Measurements from ENCODE around the gene PLA2G2E. TPM values are rescaled to one million over a fixed set of nuclear protein-coding genes. Genes with fewer than 3 reads are reported as not detected.

The PLA2G2E gene
- total RNA-seq, 1 donor from 2014 or later = not detected

DNA sequence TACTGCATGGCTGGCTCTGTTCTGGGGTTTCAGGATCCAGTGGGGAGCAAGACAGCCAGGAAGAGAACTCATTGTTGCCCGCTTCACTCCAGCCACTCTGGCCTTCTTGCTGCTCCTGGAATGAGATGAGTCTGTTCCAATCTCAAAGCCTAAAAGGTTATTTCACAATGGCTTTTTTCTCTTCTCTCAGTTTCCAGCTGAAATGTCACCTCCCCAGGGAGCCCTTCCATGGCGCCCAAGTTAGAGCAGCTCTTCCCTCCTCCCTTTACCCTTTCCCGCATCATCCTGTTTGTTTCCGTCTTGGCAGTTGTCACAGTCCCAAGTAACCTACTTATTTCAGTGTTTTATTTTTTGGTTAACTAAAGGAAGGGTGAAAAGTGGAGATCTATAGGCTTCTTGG lies 40.2 kb upstream of the PLA2G2E start:
- no peak overlapping the region for H3K4me3 ChIP-seq (ENCODE audit: insufficient read depth, low read depth, low read length)
- no peak overlapping the region for H3K27ac ChIP-seq (ENCODE audit: low read depth, low read length)
- no peaks in the 10 kb centered on the region for H4K20me1 ChIP-seq (ENCODE audit: insufficient read depth, low read length)
- no peaks in the 10 kb centered on the region for H3K9me3 ChIP-seq (ENCODE audit: insufficient read depth, low read depth, low read length)
- Mint-ChIP-seq H3K9me3 (ENCODE audit: unreplicated experiment) (peaks cover 10% of the 10 kb centered on the region), H3K36me3 (ENCODE audit: low read depth, unreplicated experiment) (no peaks in the 10 kb centered on the region), H3K4me3 (ENCODE audit: unreplicated experiment) (no peak overlapping the region), H3K27ac (ENCODE audit: unreplicated experiment) (no peak overlapping the region), H3K4me1 (ENCODE audit: low read depth, unreplicated experiment) (no peaks in the 10 kb centered on the region), H3K27me3 (ENCODE audit: low read depth, unreplicated experiment) (peaks cover 31% of the 10 kb centered on the region)
- H3K4me2 ChIP-seq (ENCODE audit: low read length) = no peak overlapping the region
- no peak overlapping the region for H3K9ac ChIP-seq (ENCODE audit: low read length)
- H3K36me3 ChIP-seq (ENCODE audit: insufficient read depth, low read length) = no peaks in the 10 kb centered on the region
- H3K27me3 ChIP-seq (ENCODE audit: insufficient read depth, low read length) = peaks cover 11% of the 10 kb centered on the region
- no peaks in the 10 kb centered on the region for H3K79me2 ChIP-seq (ENCODE audit: insufficient read depth, low read length)
- FAIRE-seq = no peak
- H3K4me1 ChIP-seq (ENCODE audit: insufficient read depth, low read length) = no peaks in the 10 kb centered on the region
- no peak overlapping the region for H2AFZ ChIP-seq (ENCODE audit: low read depth, low read length)
- no peak for DNase-seq (ENCODE audit: low read depth)
- TF ChIP-seq EZH2 (IDR thresholded peaks at IDR 0.05; ENCODE audit: insufficient read depth, low read length) = no peak
- TF ChIP-seq CTCF (IDR thresholded peaks at IDR 0.05; ENCODE audit: insufficient read depth, low read depth, low read length) = no peak

DNA sequence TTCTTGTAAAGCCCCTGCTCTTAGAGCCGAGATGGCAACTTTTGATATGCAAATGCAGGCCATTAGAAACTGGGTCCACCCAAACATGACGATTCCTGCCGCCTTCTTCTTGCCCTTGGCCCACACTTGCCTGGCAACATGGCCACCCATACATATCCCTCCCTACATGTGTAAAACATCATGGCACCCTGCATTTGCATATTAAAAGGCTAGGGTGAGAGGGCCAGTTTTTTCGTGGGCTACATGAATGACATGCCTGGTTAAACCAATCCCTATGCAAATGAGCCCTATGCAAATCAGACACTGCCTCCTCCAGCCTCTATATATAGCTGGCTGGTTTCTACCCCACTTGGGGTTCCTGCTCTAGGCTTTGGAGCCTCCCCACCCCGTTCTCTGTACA lies 37.2 kb upstream of the PLA2G2E start:
- Mint-ChIP-seq H3K4me1 (ENCODE audit: low read depth, unreplicated experiment) (no peaks in the 10 kb centered on the region), H3K9me3 (ENCODE audit: unreplicated experiment) (peaks cover 10% of the 10 kb centered on the region), H3K27ac (ENCODE audit: unreplicated experiment) (no peak overlapping the region), H3K27me3 (ENCODE audit: low read depth, unreplicated experiment) (peaks cover 27% of the 10 kb centered on the region), H3K4me3 (ENCODE audit: unreplicated experiment) (no peak overlapping the region), H3K36me3 (ENCODE audit: low read depth, unreplicated experiment) (no peaks in the 10 kb centered on the region)
- FAIRE-seq (no peak), DNase-seq (ENCODE audit: low read depth) (no peak)
- no peaks in the 10 kb centered on the region for H4K20me1 ChIP-seq (ENCODE audit: insufficient read depth, low read length)
- no peak overlapping the region for H2AFZ ChIP-seq (ENCODE audit: low read depth, low read length)
- TF ChIP-seq CTCF (IDR thresholded peaks at IDR 0.05; ENCODE audit: insufficient read depth, low read depth, low read length) = no peak
- no peak for TF ChIP-seq EZH2 (IDR thresholded peaks at IDR 0.05; ENCODE audit: insufficient read depth, low read length)
- no peak overlapping the region for H3K9ac ChIP-seq (ENCODE audit: low read length)
- H3K4me1 ChIP-seq (ENCODE audit: insufficient read depth, low read length) = no peaks in the 10 kb centered on the region
- no peaks in the 10 kb centered on the region for H3K79me2 ChIP-seq (ENCODE audit: insufficient read depth, low read length)
- H3K9me3 ChIP-seq (ENCODE audit: insufficient read depth, low read depth, low read length) = no peaks in the 10 kb centered on the region
- H3K4me3 ChIP-seq (ENCODE audit: insufficient read depth, low read depth, low read length) = no peak overlapping the region
- H3K27me3 ChIP-seq (ENCODE audit: insufficient read depth, low read length) = peaks cover 12% of the 10 kb centered on the region
- H3K36me3 ChIP-seq (ENCODE audit: insufficient read depth, low read length) = no peaks in the 10 kb centered on the region
- H3K4me2 ChIP-seq (ENCODE audit: low read length) = no peak overlapping the region
- no peak overlapping the region for H3K27ac ChIP-seq (ENCODE audit: low read depth, low read length)

DNA sequence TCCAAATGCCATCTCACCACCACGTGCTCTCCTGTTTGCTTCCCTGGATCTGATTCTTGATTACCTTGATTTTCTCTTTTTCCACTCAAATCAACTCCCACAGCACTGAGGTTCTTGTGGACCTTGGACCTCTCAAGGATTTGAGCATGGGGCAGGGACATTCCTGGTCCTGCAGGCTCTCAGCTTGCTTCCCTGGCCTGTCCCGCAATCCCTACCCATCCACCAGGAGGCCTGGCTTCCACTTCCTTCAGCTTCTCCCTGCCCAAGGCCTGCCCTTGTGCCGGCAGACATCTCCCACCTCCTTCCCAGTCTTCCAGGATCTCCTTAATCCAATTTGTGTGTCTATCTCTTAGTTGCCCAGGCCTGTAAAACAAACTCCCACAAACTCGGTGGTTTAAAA lies 34.4 kb upstream of the PLA2G2E start:
- H3K9ac ChIP-seq (ENCODE audit: low read length) = no peak overlapping the region
- no peak overlapping the region for H3K4me2 ChIP-seq (ENCODE audit: low read length)
- H3K4me1 ChIP-seq (ENCODE audit: insufficient read depth, low read length) = no peaks in the 10 kb centered on the region
- H3K4me3 ChIP-seq (ENCODE audit: insufficient read depth, low read depth, low read length) = no peak overlapping the region
- peaks cover 15% of the 10 kb centered on the region for H3K27me3 ChIP-seq (ENCODE audit: insufficient read depth, low read length)
- H4K20me1 ChIP-seq (ENCODE audit: insufficient read depth, low read length) = no peaks in the 10 kb centered on the region
- no peak for DNase-seq (ENCODE audit: low read depth)
- no peak overlapping the region for H2AFZ ChIP-seq (ENCODE audit: low read depth, low read length)
- H3K27ac ChIP-seq (ENCODE audit: low read depth, low read length) = no peak overlapping the region
- Mint-ChIP-seq H3K27ac (ENCODE audit: unreplicated experiment) (no peak overlapping the region), H3K27me3 (ENCODE audit: low read depth, unreplicated experiment) (peaks cover 36% of the 10 kb centered on the region), H3K9me3 (ENCODE audit: unreplicated experiment) (peaks cover 10% of the 10 kb centered on the region), H3K4me3 (ENCODE audit: unreplicated experiment) (no peak overlapping the region), H3K4me1 (ENCODE audit: low read depth, unreplicated experiment) (no peaks in the 10 kb centered on the region), H3K36me3 (ENCODE audit: low read depth, unreplicated experiment) (no peaks in the 10 kb centered on the region)
- no peak for TF ChIP-seq EZH2 (IDR thresholded peaks at IDR 0.05; ENCODE audit: insufficient read depth, low read length)
- no peak for TF ChIP-seq CTCF (IDR thresholded peaks at IDR 0.05; ENCODE audit: insufficient read depth, low read depth, low read length)
- no peaks in the 10 kb centered on the region for H3K36me3 ChIP-seq (ENCODE audit: insufficient read depth, low read length)
- peaks cover 3% of the 10 kb centered on the region for H3K9me3 ChIP-seq (ENCODE audit: insufficient read depth, low read depth, low read length)
- no peak for FAIRE-seq
- H3K79me2 ChIP-seq (ENCODE audit: insufficient read depth, low read length) = no peaks in the 10 kb centered on the region
